Thymus (tissue), 11 donors: ENCODE results near the gene ZNF445. TPM values are rescaled to one million over a fixed set of nuclear protein-coding genes. Genes with fewer than 3 reads are reported as not detected.
"Not testable (repeated sequence)": the region's sequence is repeated elsewhere in the genome, so short reads cannot be mapped to it uniquely, and the experiment has no call there.

Experiments used
- DNase-seq, 9 donors: peaks; one replicate each; pipeline ENCODE4 v3.0.0-alpha.2; 2013; ENCODE audit warnings: low spot score in 9 of 9, low read depth in 6 of 9, missing footprints in 1 of 9
- H3K27ac ChIP-seq, 2 donors: one replicate each; pipeline ENCODE4 v1.5.1; 2013; ENCODE audit warnings: control low read depth in 1 of 2, low read depth in 1 of 2, low read length in 1 of 2, mild to moderate bottlenecking in 1 of 2, moderate library complexity in 1 of 2
- H3K27me3 ChIP-seq, 2 donors: one replicate each; pipeline ENCODE4 v1.5.1; 2013; ENCODE audit warnings: low read length in 1 of 2; ENCODE audit not compliant: control insufficient read depth in 2 of 2, insufficient read depth in 1 of 2
- H3K36me3 ChIP-seq, 2 donors: one replicate each; pipeline ENCODE4 v1.5.1; 2013; ENCODE audit warnings: low read length in 1 of 2, mild to moderate bottlenecking in 1 of 2, moderate library complexity in 1 of 2; ENCODE audit not compliant: control insufficient read depth in 2 of 2, insufficient read depth in 2 of 2
- H3K4me1 ChIP-seq, 2 donors: one replicate each; pipeline ENCODE4 v1.5.1; 2013; ENCODE audit warnings: low read length in 2 of 2; ENCODE audit not compliant: control insufficient read depth in 2 of 2, insufficient read depth in 2 of 2
- H3K4me3 ChIP-seq, 2 donors: one replicate each; pipeline ENCODE4 v1.5.1; 2013; ENCODE audit warnings: low read length in 2 of 2, control low read depth in 1 of 2, mild to moderate bottlenecking in 1 of 2
- H3K9me3 ChIP-seq, 2 donors: one replicate each; pipeline ENCODE4 v1.5.1; 2013; ENCODE audit warnings: low read length in 1 of 2, mild to moderate bottlenecking in 1 of 2; ENCODE audit not compliant: control insufficient read depth in 2 of 2, insufficient read depth in 1 of 2
- WGBS: extraction: QIAGEN DNeasy Blood & Tissue Kit; methylation state at CpG from one replicate; pipeline ENCODE4 v1.1.7; 2013; 5-methylcytosine and 5-hydroxymethylcytosine counted together
- polyA plus RNA-seq: library from polyadenylated mRNA; stranded (reverse); fragments of 200-250 nt; gene quantifications from one replicate; pipeline ENCODE4 v1.2.3, GENCODE V29; 2013
- total RNA-seq: library from RNA; stranded (reverse); fragments of 120-200 nt; gene quantifications from one replicate; pipeline ENCODE4 v1.2.4, GENCODE V29; 2013
- donor health status: healthy.

ZNF445 gene
- total and polyA plus RNA-seq, 2 donors = 5.0 to 5.9 TPM

- Histone ChIP-seq H3K4me1 (no peaks in the 10 kb centered on the region), H3K27ac (no peak overlapping the region), H3K4me3 (no peak overlapping the region), H3K36me3 (peaks cover 0 to 2% of the 10 kb centered on the region in 2 donors), H3K27me3 (no peaks in the 10 kb centered on the region), H3K9me3 (peaks cover 0 to 5% of the 10 kb centered on the region in 2 donors)
- WGBS = 93% methylated on average over 11 of the region's 11 CpGs
- DNase-seq = no peak
These were observed 66.3 kb downstream of the ZNF445 start for GRCh38 chr3:44411031-44411645.

GRCh38 chr3:44409640-44410410 lies 67.6 kb downstream of the ZNF445 start:
- DNase-seq = no peak
- Histone ChIP-seq H3K4me1 (no peaks in the 10 kb centered on the region), H3K27ac (no peak overlapping the region), H3K9me3 (peaks cover 0 to 5% of the 10 kb centered on the region in 2 donors), H3K36me3 (peaks cover 0 to 2% of the 10 kb centered on the region in 2 donors), H3K4me3 (no peak overlapping the region), H3K27me3 (no peaks in the 10 kb centered on the region)
- WGBS = 96% methylated on average over 4 of the region's 4 CpGs

- Histone ChIP-seq H3K27me3 (no peaks in the 10 kb centered on the region), H3K27ac (no peak overlapping the region), H3K36me3 (no peaks in the 10 kb centered on the region), H3K4me1 (no peaks in the 10 kb centered on the region), H3K4me3 (no peak overlapping the region), H3K9me3 (no peaks in the 10 kb centered on the region)
- no peak for DNase-seq
- 98% methylated on average over 3 of the region's 3 CpGs for WGBS
These were observed 74.9 kb downstream of the ZNF445 start for GRCh38 chr3:44402548-44402947.

GRCh38 chr3:44400771-44401170 lies 76.7 kb downstream of the ZNF445 start:
- Histone ChIP-seq H3K36me3 (no peaks in the 10 kb centered on the region), H3K9me3 (no peaks in the 10 kb centered on the region), H3K4me1 (no peaks in the 10 kb centered on the region), H3K4me3 (no peak overlapping the region), H3K27ac (no peak overlapping the region), H3K27me3 (no peaks in the 10 kb centered on the region)
- no peak for DNase-seq
- 96% methylated on average over 2 of the region's 2 CpGs for WGBS

GRCh38 chr3:44398853-44399252 lies 78.6 kb downstream of the ZNF445 start:
- no peaks in the 10 kb centered on the region for H3K4me1 ChIP-seq
- no peaks in the 10 kb centered on the region for H3K27me3 ChIP-seq
- WGBS = 95% methylated on average over 4 of the region's 4 CpGs
- no peaks in the 10 kb centered on the region for H3K36me3 ChIP-seq
- no peak for DNase-seq
- H3K9me3 ChIP-seq = no peaks in the 10 kb centered on the region
- no peak overlapping the region for H3K4me3 ChIP-seq
- H3K27ac ChIP-seq = no peak overlapping the region

GRCh38 chr3:44398271-44398670 lies 79.2 kb downstream of the ZNF445 start:
- not testable (repeated sequence) for H3K27me3 ChIP-seq, H3K36me3 ChIP-seq, H3K27ac ChIP-seq, H3K9me3 ChIP-seq, DNase-seq, H3K4me1 ChIP-seq, H3K4me3 ChIP-seq
- 99% methylated on average over 8 of the region's 8 CpGs for WGBS

- no peaks in the 10 kb centered on the region for H3K9me3 ChIP-seq
- H3K27me3 ChIP-seq = no peaks in the 10 kb centered on the region
- no peaks in the 10 kb centered on the region for H3K4me1 ChIP-seq
- WGBS = 98% methylated on average over 9 of the region's 9 CpGs
- H3K36me3 ChIP-seq = no peaks in the 10 kb centered on the region
- H3K27ac ChIP-seq = no peak overlapping the region
- DNase-seq = no peak
- no peak overlapping the region for H3K4me3 ChIP-seq
These were observed 81.0 kb downstream of the ZNF445 start for GRCh38 chr3:44396200-44397171.

- H3K4me1 ChIP-seq = no peaks in the 10 kb centered on the region
- no peaks in the 10 kb centered on the region for H3K36me3 ChIP-seq
- no peaks in the 10 kb centered on the region for H3K27me3 ChIP-seq
- no peaks in the 10 kb centered on the region for H3K9me3 ChIP-seq
- no peak overlapping the region for H3K4me3 ChIP-seq
- no peak overlapping the region for H3K27ac ChIP-seq
- WGBS = 98% methylated on average over 9 of the region's 9 CpGs
- no peak for DNase-seq
These were observed 81.8 kb downstream of the ZNF445 start for GRCh38 chr3:44395714-44396113.

- 100% methylated on average over 1 of the region's 1 CpG for WGBS
- peaks cover 0 to under 1% of the 10 kb centered on the region in 2 donors for H3K36me3 ChIP-seq
- DNase-seq = no peak
- no peaks in the 10 kb centered on the region for H3K4me1 ChIP-seq
- peaks cover 0 to 2% of the 10 kb centered on the region in 2 donors for H3K9me3 ChIP-seq
- no peak overlapping the region for H3K27ac ChIP-seq
- H3K4me3 ChIP-seq = no peak overlapping the region
- H3K27me3 ChIP-seq = no peaks in the 10 kb centered on the region
These were observed 85.0 kb downstream of the ZNF445 start for GRCh38 chr3:44392489-44392888.
